NCI-H510A treated with DMSO at 0.1 percent for 48 hours (cell line): ENCODE measurements around the gene PLA2R1.

ENCODE experiments used
- DNase-seq: peaks from one replicate; lab custom pipeline; 2025; lab: John Stamatoyannopoulos, UW

PLA2R1 gene

DNA sequence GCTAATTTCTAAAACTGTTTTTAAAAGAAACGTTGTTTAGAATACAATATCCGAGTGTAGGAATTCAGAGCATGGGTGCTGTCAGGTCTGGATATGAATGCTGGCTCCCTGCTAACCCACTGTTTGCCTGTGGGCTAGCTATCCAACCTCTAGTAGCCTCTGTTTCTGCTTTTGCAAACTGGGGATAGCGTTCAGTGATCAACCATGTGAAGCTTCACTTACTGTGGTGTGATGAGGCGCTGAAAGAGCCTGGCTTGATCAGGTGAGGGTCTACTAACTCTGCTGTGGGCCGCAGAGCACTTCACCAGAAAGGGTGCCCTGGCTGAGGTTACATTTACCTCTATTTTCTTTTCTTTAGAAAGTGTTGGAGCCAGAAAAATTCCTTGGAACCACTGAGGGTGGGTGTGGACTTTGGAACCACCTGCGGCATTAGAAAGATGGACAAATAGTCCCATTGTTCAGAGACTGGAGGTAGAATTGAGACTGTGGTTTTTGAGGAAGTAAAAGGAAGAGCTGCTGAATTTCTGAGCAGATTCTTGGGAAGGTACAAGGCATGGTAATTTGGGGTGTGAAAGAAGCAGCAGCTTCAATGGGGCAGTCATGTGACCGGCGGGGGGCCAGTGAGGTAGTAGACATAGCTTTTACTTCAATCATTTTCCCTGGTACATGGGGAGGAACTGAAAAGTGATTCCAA lies 168.1 kb downstream of the PLA2R1 start:
- DNase-seq, result no peak

- no peak for DNase-seq
These were observed 169.2 kb downstream of the PLA2R1 start for GRCh38 chr2:159892990-159893810.

- DNase-seq, result no peak
These were observed 170.3 kb downstream of the PLA2R1 start for GRCh38 chr2:159891917-159892730.

GRCh38 chr2:159891267-159891588 lies 171.2 kb downstream of the PLA2R1 start:
- no peak for DNase-seq

- no peak for DNase-seq
These were observed 171.7 kb downstream of the PLA2R1 start for GRCh38 chr2:159890551-159891266.

DNA sequence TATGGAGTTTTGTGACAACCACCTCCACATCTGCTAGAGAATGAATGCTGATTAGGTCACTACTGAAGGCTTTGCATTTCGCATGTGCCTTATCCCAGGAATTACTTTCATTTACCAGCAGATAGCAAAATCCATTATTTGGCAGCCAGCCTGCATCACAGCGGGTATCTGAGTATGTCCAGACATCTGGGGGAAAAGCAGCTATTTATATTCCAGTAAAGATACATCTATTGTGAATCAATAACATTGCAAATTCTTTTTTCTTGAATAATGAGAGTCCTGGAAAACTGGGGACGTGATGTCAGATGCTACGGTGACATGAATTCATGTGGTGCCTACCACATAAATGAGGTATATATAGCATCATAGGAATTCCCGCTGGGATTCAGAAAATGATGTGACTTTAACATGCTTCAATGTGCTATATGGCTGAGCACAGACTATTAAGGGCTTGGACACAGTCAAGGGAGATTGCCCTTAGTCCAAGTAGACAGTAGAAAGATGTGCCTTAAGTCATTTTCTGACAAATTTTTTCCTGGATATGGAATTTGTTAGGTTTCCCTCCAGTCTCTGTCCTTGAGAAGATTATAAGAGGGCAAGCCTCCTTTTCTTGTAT lies 180.2 kb downstream of the PLA2R1 start:
- DNase-seq, result no peak
